ENCODE data around the gene OAT.
"Not testable (repeated sequence)": the region's sequence is repeated elsewhere in the genome, so short reads cannot be mapped to it uniquely, and the experiment has no call there.

OAT gene

GRCh38 chr10:124446830-124447750 is 28.4 kb upstream of the OAT start:
- DNase-seq: no peak

- not testable (repeated sequence) for DNase-seq
Measured at GRCh38 chr10:124441694-124442093, 23.0 kb upstream of the OAT start.

- DNase-seq: no peak
Measured at GRCh38 chr10:124436191-124436638, 17.5 kb upstream of the OAT start.

- DNase-seq: not testable (repeated sequence)
Measured at GRCh38 chr10:124435683-124436082, 17.0 kb upstream of the OAT start.

- DNase-seq: no peak
Measured at GRCh38 chr10:124433461-124433860, 14.7 kb upstream of the OAT start.

GRCh38 chr10:124430077-124430476 is 11.4 kb upstream of the OAT start:
- no peak for DNase-seq

- no peak for DNase-seq
Measured at GRCh38 chr10:124429576-124429975, 10.9 kb upstream of the OAT start.

GRCh38 chr10:124428207-124428777 is 9.6 kb upstream of the OAT start:
- no peak for DNase-seq

GRCh38 chr10:124425227-124425962 is 6.7 kb upstream of the OAT start:
- DNase-seq: no peak

GRCh38 chr10:124423813-124424212 is 5.1 kb upstream of the OAT start:
- DNase-seq: no peak

GRCh38 chr10:124422742-124423141 is 4.0 kb upstream of the OAT start:
- no peak for DNase-seq

GRCh38 chr10:124420254-124420653 is 1.5 kb upstream of the OAT start:
- DNase-seq: no peak

GRCh38 chr10:124419635-124420034 is 912 bp upstream of the OAT start:
- DNase-seq: no peak

- peak; percentile 14 for DNase-seq
Measured at GRCh38 chr10:124417895-124418725, 613 bp downstream of the OAT start.

GRCh38 chr10:124416733-124417132 is 2.0 kb downstream of the OAT start:
- DNase-seq: no peak

- no peak for DNase-seq
Measured at GRCh38 chr10:124415210-124415609, 3.5 kb downstream of the OAT start.

GRCh38 chr10:124414076-124414475 is 4.6 kb downstream of the OAT start:
- DNase-seq: no peak

GRCh38 chr10:124409696-124410095 is 9.0 kb downstream of the OAT start:
- no peak for DNase-seq

- DNase-seq: no peak
Measured at GRCh38 chr10:124408357-124408756, 10.4 kb downstream of the OAT start.

GRCh38 chr10:124407456-124407855 is 11.3 kb downstream of the OAT start:
- no peak for DNase-seq

GRCh38 chr10:124403548-124403947 is 15.2 kb downstream of the OAT start:
- peak; percentile 75 for DNase-seq

- DNase-seq: no peak
Measured at GRCh38 chr10:124402273-124402672, 16.4 kb downstream of the OAT start.

GRCh38 chr10:124401633-124402032 is 17.1 kb downstream of the OAT start:
- DNase-seq: no peak

All from CD4-positive, alpha-beta T cell treated with Interleukin-4 for 4 hours (primary cell).